GM12878 (cell line): Measurements from ENCODE around the gene CD34. TPM values are rescaled to one million over a fixed set of nuclear protein-coding genes. Genes with fewer than 3 reads are reported as not detected.

Experiments used
- ASH2L ChIP-seq: fragments of 300-600, 200-600 bp; sonication (generic); IDR thresholded peaks from 2 replicates; pipeline ENCODE4 v1.6.1; 2017; ENCODE audit warnings: low read depth, mild to moderate bottlenecking, borderline replicate concordance
- BMI1 ChIP-seq: fragments of 450-650 bp; IDR thresholded peaks from 2 replicates; pipeline ENCODE4 v1.6.1; 2016; ENCODE audit warnings: mild to moderate bottlenecking, moderate library complexity, borderline replicate concordance
- BRCA1 ChIP-seq: IDR thresholded peaks from 2 replicates; pipeline ENCODE4 v1.6.1; 2011; ENCODE audit warnings: low read depth, low read length, improper control_type of control experiment
- CHD1 ChIP-seq: IDR thresholded peaks from 2 replicates; pipeline ENCODE4 v1.6.1; 2012; ENCODE audit warnings: low read depth, low read length, improper control_type of control experiment
- DPF2 ChIP-seq: fragments of 450-650 bp; IDR thresholded peaks from 2 replicates; pipeline ENCODE4 v1.6.1; 2017; ENCODE audit warnings: mild to moderate bottlenecking
- E2F4 ChIP-seq: IDR thresholded peaks from 2 replicates; pipeline ENCODE4 v1.6.1; 2012; ENCODE audit warnings: low read depth, low read length, improper control_type of control experiment
- E4F1 ChIP-seq: fragments of 450-650 bp; IDR thresholded peaks from 2 replicates; pipeline ENCODE4 v1.6.1; 2018; ENCODE audit warnings: borderline replicate concordance, mild to moderate bottlenecking; ENCODE audit not compliant: partially characterized antibody
- EZH2 ChIP-seq: IDR thresholded peaks from 2 replicates; pipeline ENCODE4 v1.6.1; 2012; ENCODE audit warnings: low read depth, mild to moderate bottlenecking, control low read depth, inconsistent platforms, low read length, borderline replicate concordance; ENCODE audit not compliant: control insufficient read depth
- FOS ChIP-seq: IDR thresholded peaks from 3 replicates; pipeline ENCODE4 v1.6.1; 2011; ENCODE audit warnings: borderline replicate concordance; ENCODE audit not compliant: insufficient read length; ENCODE audit errors: extremely low read depth
- IKZF2 ChIP-seq, 2 experiments: fragments of 450-650 bp; IDR thresholded peaks; 2 replicates each; pipeline ENCODE4 v1.6.1; 2017; ENCODE audit warnings: mild to moderate bottlenecking in 2 of 2, moderate library complexity in 2 of 2
- MEF2A ChIP-seq: IDR thresholded peaks from 2 replicates; pipeline ENCODE4 v1.6.1; 2011; ENCODE audit warnings: low read depth, mild to moderate bottlenecking, low read length, moderate library complexity; ENCODE audit not compliant: insufficient read depth
- MTA2 ChIP-seq: fragments of 450-650 bp; IDR thresholded peaks from 2 replicates; pipeline ENCODE4 v1.6.1; 2016; ENCODE audit warnings: low read depth, mild to moderate bottlenecking, moderate library complexity
- MTA3 ChIP-seq: IDR thresholded peaks from 2 replicates; pipeline ENCODE4 v1.6.1; 2012; ENCODE audit warnings: low read length, inconsistent platforms, borderline replicate concordance
- MYC ChIP-seq: IDR thresholded peaks from 2 replicates; pipeline ENCODE4 v1.6.1; 2011; ENCODE audit warnings: mild to moderate bottlenecking, low read length, moderate library complexity, inconsistent platforms; ENCODE audit not compliant: insufficient read depth, insufficient replicate concordance, insufficient read length, severe bottlenecking
- NFXL1 ChIP-seq: fragments of 450-650 bp; IDR thresholded peaks from 2 replicates; pipeline ENCODE4 v1.6.1; 2017; ENCODE audit warnings: antibody characterized with exemption, mild to moderate bottlenecking, borderline replicate concordance
- NRF1 ChIP-seq: conservative IDR thresholded peaks from 2 replicates; pipeline ENCODE4 v1.6.1; 2011; ENCODE audit warnings: mild to moderate bottlenecking, low read depth, low read length, improper control_type of control experiment
- POLR2A ChIP-seq: IDR thresholded peaks from 2 replicates; pipeline ENCODE4 v1.6.1; 2011; ENCODE audit warnings: low read depth, mild to moderate bottlenecking, low read length
- RUNX3 ChIP-seq: IDR thresholded peaks from 2 replicates; pipeline ENCODE4 v1.6.1; 2012; ENCODE audit warnings: low read length, inconsistent platforms
- SIN3A ChIP-seq: IDR thresholded peaks from 2 replicates; pipeline ENCODE4 v1.6.1; 2012; ENCODE audit warnings: low read depth, low read length, improper control_type of control experiment
- SIX5 ChIP-seq: IDR thresholded peaks from 2 replicates; pipeline ENCODE4 v1.6.1; 2011; ENCODE audit warnings: mild to moderate bottlenecking, low read depth, low read length, moderate library complexity; ENCODE audit not compliant: severe bottlenecking
- SP1 ChIP-seq: IDR thresholded peaks from one replicate; pipeline ENCODE4 v1.6.1; 2011; ENCODE audit warnings: low read depth, low read length
- SRF ChIP-seq, 2 experiments: IDR thresholded peaks; 2 replicates each; pipeline ENCODE4 v1.6.1; 2011; ENCODE audit warnings: low read depth in 2 of 2, low read length in 2 of 2, mild to moderate bottlenecking in 1 of 2, moderate library complexity in 1 of 2
- TAF1 ChIP-seq: IDR thresholded peaks from 2 replicates; pipeline ENCODE4 v1.6.1; 2011; ENCODE audit warnings: mild to moderate bottlenecking, low read depth, low read length, borderline replicate concordance
- TCF3 ChIP-seq: IDR thresholded peaks from 2 replicates; pipeline ENCODE4 v1.6.1; 2012; ENCODE audit warnings: low read depth, mild to moderate bottlenecking, low read length, borderline replicate concordance; ENCODE audit not compliant: insufficient read depth
- USF2 ChIP-seq: IDR thresholded peaks from 2 replicates; pipeline ENCODE4 v1.6.1; 2011; ENCODE audit warnings: low read depth, low read length, improper control_type of control experiment, borderline replicate concordance
- ZNF274 ChIP-seq: IDR thresholded peaks from one replicate; pipeline ENCODE4 v1.8.0; 2011; ENCODE audit not compliant: insufficient read length, insufficient read depth
- ZNF384 ChIP-seq: IDR thresholded peaks from 2 replicates; pipeline ENCODE4 v1.6.1; 2012; ENCODE audit warnings: low read depth, mild to moderate bottlenecking, low read length, improper control_type of control experiment, borderline replicate concordance
- ZNF622 ChIP-seq: fragments of 450-650 bp; IDR thresholded peaks from 2 replicates; pipeline ENCODE4 v1.6.1; 2017; ENCODE audit warnings: mild to moderate bottlenecking, inconsistent platforms
- ZSCAN29 ChIP-seq: fragments of 450-650 bp; IDR thresholded peaks from 2 replicates; pipeline ENCODE4 v1.6.1; 2017; ENCODE audit warnings: mild to moderate bottlenecking, moderate library complexity
- polyA plus RNA-seq, 11 experiments: library from polyadenylated mRNA; depleted of rRNA in 4 of 11; unstranded in 6 of 11; stranded (reverse) in 5 of 11; fragments of >200 nt; fragmentation: Nextera tagmentation in 4 of 11; fragmentation: Illumina TruSeq in 1 of 11; extraction: Ambion mirVana in 4 of 11; extraction: Trizol in 1 of 11; gene quantifications; 1 replicate in 1 of 11; 2 replicates in 10 of 11; pipeline versions ENCODE4 v1.2.1 to v1.2.3, GENCODE V29; 2011 to 2016; ENCODE audit warnings: inconsistent platforms in 2 of 11, missing spikeins in 2 of 11, low read depth in 1 of 11
- total RNA-seq, 4 experiments: library from RNA; depleted of rRNA in 3 of 4; stranded (reverse); fragments of >200 nt in 3 of 4; fragmentation: Illumina TruSeq in 1 of 4; extraction: Trizol in 1 of 4; gene quantifications; 2 replicates each; pipeline versions ENCODE4 v1.2.1 to v1.2.3, GENCODE V29; 2013 to 2021

CD34 gene
- total and polyA plus RNA-seq, 10 of the 15 experiments (the other 5 are each of a cell fraction or from before 2014, with no cell fraction given): under 0.01 to 0.08 (median 0.02) TPM; not detected in 6

DNA sequence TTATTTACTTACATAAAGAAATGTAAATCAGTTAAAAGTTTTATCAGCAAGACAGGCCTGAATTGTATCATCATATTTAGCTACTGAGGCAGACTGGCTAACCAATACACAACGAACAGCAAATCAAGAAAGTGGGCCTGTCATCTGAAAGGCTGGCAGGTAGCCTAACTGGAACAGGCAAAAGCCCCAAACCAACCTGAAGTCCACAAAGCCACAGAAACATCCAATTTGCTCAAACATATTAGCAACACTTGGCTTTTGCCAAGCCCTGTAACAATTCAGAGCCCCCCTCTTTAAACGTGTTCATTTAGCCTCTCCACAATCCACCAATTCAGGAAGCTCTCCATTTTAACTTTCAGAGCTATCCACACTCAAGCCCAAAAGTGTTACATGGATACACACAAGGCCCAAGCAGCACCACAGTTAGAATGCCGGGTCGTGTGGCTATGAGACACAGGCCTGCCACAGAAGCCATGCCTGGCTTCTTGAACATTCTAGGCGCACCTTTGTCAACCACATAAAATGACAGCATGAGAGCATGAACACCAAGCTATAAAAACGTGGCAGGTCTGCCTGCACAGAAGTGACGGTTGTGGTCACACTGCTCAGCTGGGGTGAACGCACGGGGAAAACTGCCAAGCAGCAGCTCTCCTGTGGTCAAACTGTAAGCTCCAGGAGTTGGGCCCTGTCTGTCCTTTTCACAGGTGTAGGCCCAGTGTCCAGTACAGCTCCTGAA is 49.3 kb downstream of the CD34 start (continued):
- TF ChIP-seq E4F1: no peak
- TF ChIP-seq SIX5: no peak
- TF ChIP-seq E2F4: no peak
- TF ChIP-seq RUNX3: peak; percentile 95
- TF ChIP-seq USF2: no peak
- TF ChIP-seq ZNF384: no peak
- peak; percentile 77 for TF ChIP-seq DPF2
- no peak for TF ChIP-seq ZNF274
- TF ChIP-seq BRCA1: no peak
- no peak for TF ChIP-seq SP1
- no peak for TF ChIP-seq SRF (IDR thresholded peaks at IDR 0.05; ENCODE audit: low read depth in 2 of 2, low read length in 2 of 2)
- peak; percentile 26; the same call in 1 of the 2 replicates for TF ChIP-seq POLR2A
- TF ChIP-seq ZNF622: no peak
- TF ChIP-seq ASH2L: no peak
- TF ChIP-seq CHD1: no peak
- no peak for TF ChIP-seq SIN3A
- TF ChIP-seq FOS: no peak
- no peak for TF ChIP-seq MEF2A
- TF ChIP-seq TAF1: no peak
- TF ChIP-seq TCF3: no peak
- no peak for TF ChIP-seq NFXL1
- TF ChIP-seq BMI1: no peak
- no peak for TF ChIP-seq MYC
- peak; percentile 71 to 81; a peak in 2 of 4 replicates for TF ChIP-seq IKZF2 (IDR thresholded peaks at IDR 0.05)
- peak; percentile 94 for TF ChIP-seq MTA2
- no peak for TF ChIP-seq EZH2
- no peak for TF ChIP-seq ZSCAN29
- no peak for TF ChIP-seq NRF1
- no peak for TF ChIP-seq MTA3
